SK-MEL-5 (cell line): ENCODE data around the gene SYNE1. TPM values are rescaled to one million over a fixed set of nuclear protein-coding genes. Genes with fewer than 3 reads are reported as not detected.
A peak's percentile ranks its signal among the peaks of the same experiment; 100 is the strongest.
"Not testable (repeated sequence)": the region's sequence is repeated elsewhere in the genome, so short reads cannot be mapped to it uniquely, and the experiment has no call there.

Experiments
- DNase-seq: peaks from one replicate; pipeline ENCODE4 v3.0.0-alpha.2; 2016; ENCODE audit warnings: low read depth, low spot score
- in situ Hi-C: cut with HindIII; loops from 2 replicates; pipeline ENCODE4 v1.10.0; 2016; ENCODE audit warnings: low sequenced_read_pairs, high pct_unique_total_duplicates, low pct_unique_long_range_greater_than_20kb
- total RNA-seq: library from RNA; depleted of rRNA; stranded (reverse); fragments of >200 nt; shearing (Covaris generic); gene quantifications from 2 replicates; pipeline ENCODE4 v1.2.3, GENCODE V29; 2014

Gene SYNE1
- total RNA-seq, 1 experiment from 2014 or later: 25.5 TPM

DNA sequence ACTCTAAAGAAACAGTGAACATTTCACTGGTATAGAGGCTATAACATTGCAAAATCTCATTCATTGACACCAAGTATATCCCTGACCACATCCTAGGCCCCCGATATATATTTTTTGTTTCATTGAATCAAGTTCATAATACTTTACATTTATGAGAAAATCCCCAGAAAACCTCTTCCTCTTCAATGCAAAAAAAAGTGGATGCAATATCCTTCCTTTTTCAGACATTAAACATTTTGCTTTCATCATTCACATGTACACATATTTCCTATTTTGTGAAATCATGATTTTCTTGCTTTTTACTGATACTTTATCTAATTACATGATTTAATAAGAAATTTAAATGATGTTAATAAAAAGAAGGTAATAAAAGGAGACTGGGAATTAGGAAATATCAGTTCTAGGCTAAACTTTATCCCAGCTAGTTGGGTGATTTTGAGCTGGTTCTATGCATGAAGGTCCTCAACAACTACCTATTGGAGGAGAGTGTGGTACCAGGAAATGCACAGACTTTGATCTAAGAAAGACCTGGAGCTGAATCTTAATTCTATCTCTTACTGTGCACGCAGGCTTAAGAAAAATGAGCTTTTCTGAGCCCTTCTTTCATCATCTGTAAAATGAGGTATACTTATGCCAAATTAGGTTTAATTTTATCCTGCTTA is 4.9 kb downstream of the SYNE1 start:
- no peak for DNase-seq
- in situ Hi-C loops: no loop called here

DNA sequence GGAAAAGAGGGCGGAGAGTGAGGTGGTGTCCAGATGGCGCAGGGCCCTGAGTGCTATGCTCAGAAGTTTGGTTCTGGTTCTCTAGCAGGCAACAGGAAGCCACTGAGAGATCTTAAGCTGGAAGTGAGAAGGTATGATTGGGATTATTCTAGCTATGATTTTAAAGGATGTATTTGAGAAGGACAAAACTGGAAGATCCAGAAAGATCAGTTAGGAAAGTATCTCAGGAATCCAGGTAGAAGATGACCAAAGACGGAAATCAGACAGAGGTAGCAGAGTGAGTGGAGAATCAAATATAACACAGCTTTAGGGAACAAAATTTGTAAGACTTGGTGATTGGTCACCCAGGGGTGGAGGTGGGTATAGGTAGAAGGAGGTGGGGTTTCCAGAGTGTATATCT is 5.8 kb downstream of the SYNE1 start:
- no peak for DNase-seq
- in situ Hi-C loops: no loop called here

DNA sequence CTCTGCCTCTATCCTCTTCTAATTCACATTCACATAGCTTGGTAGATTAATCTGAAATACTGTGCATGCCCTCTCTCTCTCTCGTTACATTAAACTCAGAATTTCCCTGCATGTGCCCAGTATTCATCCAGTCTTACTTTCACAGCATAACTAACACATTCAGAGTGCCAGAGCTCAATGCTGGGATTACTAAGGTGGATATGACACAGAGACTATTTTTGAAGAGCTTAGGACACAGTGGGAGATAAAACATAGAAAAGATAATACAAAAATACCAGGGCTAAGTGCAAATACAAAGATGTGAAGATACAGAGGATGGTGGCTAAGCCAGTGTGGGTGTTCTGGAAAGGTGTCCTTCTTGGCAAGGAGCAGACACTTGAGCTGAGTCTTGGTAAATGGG is 6.3 kb downstream of the SYNE1 start:
- no peak for DNase-seq
- in situ Hi-C loops: no loop called here

DNA sequence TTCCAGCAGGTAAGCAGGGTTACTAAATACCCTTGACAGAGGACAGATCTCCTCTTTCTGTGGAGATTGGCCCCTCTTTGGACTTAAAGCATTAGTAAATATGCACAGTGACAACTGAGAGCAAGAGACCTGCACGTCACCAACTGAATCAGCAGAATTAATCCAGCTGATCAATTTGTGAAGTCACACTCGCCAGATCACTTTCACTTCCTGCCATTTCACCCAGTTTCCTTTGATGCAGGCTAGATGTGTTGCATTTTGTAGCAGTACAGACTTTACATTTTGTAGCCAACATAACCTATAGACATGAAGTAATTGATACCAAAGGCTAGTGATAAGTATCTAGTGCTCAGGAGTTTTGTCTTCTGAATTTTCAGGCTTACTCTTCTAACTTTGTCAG is 11.9 kb downstream of the SYNE1 start:
- no peak for DNase-seq
- in situ Hi-C loops: no loop called here

DNA sequence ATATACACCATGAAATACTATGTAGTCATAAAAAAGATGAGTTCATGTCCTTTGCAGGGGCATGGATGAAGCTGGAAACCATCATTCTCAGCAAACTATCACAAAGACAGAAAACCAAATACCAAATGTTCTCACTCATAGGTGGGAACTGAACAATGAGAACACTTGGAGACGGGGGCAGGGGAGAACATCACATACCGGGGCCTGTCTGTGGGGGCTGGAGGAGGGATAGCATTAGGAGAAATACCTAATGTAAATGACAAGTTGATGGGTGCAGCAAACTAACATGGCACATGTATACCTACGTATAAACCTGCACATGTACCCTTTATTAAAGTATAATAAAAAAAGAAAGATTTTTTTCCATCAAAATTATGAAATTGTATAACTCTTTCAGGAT is 22.4 kb downstream of the SYNE1 start:
- DNase-seq, in situ Hi-C loops: not testable (repeated sequence)

DNA sequence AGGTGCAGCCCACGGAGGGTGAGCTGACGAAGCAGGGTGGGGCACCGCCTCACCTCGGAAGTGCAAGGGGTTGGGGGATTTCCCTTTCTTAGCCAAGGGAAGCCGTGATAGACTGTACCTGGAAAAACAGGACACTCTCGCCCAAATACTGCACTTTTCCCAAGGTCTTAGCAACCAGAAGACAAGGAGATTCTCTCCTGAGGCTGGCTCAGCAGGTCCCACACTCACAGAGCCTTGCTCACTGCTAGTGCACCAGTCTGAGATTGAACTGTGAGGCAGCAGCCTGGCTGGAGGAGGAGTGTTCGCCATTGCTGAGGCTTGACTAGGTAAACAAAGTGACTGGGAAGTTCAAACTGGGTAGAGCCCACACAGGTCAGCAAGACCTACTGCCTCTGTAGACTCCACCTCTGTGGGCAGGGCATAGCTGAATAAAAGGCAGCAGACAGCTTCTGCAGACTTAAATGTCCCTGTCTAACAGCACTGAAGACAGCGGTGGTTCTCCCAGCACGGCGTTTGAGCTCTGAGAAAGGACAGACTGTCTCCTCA is 28.0 kb downstream of the SYNE1 start:
- in situ Hi-C loops: no loop called here
- DNase-seq: no peak

DNA sequence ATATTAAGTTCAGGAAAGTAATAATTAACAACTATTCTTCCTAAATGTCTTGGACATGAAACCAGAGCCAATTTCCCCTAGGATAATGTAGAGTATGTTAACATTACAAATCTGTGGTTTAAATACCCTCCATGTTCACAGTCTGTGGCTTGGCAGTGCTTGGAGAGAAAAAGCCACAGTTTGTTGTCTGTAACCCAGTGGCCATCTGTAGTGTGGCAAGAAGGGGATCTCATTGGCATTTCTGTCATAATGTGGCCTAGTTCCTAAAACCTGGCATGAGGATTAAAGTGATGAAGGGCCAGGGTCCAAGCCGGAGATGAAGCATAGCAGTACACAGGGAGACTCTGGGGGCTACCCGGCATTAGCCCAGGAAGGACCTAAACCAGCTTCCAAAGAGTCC is 31.2 kb downstream of the SYNE1 start:
- DNase-seq: no peak

DNA sequence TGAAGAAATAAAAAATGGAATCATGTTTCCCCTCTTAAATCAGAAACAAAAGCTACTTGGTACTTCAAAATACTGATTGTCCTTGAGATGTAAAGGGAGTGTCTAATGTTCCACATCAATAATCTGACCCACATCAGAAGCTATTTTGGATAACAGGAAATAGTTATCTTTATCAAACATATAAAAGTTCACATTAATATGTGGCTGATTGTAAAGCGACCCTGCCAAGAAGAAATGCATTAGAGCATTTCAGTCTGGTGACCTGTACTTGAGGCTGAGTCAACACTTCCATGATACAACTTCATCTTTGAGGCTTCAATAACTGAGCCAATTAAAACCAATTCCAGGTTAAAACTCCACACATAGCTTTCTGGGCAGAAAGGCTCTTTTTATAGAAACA is 31.8 kb downstream of the SYNE1 start:
- DNase-seq: no peak
- in situ Hi-C loops: no loop called here

More for the DNA sequence above, 31.2 kb downstream of the SYNE1 start:
- in situ Hi-C loops: no loop called here

DNA sequence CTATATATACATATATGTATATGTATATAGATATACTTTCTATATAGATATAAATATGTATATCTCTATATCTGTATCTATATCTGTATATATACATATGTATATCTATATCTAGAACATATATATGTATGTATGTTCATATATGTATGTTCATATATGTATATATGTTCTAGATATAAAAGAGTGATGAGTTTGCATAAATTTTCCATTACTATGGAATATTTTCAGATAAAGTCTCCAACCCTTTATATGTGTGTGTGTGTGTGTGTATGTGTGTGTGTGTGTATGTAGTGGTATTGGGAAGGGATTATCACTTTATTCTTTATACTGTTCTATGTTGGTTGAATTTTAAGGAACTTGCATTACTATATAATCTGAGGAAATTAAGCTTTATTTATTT is 33.3 kb downstream of the SYNE1 start:
- in situ Hi-C loops: no loop called here
- DNase-seq: no peak

DNA sequence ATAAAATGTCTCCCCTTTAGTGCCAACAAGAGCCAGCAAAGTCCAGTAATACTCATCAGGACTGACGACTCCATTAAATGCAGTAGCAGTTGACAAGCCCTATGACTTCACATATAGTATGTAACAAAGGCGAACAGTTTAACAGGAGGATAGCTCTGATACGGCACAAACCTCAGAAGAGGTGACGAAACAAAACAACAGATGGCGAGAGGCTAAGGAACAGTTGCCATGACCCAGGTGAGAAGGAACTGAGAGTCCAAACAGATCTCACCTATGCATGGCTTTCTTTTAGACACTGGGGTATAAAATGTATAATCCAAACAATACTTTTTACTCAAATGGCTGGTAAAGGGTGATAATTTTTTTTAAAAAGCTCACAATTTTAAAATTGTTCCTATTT is 37.1 kb downstream of the SYNE1 start:
- no peak for DNase-seq
- in situ Hi-C loops: no loop called here

DNA sequence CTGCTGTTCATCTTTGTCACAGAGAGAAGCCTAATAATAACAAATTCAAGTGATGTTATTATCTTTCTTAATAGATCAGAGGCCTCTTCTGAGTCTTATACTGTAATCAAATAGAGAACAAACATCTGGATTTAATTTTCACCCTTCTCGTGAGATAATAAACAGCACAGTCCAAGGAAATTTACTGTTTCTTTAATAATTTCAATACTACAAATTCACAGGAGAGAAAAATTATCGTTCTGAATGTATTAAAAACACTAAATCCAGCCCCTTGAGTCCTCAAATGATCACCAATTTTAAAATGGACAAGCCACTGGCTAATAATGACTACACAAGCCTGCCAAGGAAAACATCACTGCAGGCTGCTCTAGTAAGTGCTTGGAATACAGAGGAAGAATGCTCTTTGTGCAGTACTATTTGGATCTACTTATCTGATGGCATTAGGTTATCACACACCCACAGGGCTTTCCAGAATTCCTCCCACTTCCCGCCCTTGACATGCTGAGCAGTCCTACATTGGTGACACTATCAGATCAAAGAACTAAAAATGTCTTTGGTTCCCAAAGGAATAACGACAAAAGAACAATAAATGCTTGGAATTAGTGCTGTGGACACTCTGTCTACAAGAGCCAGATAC is 38.1 kb downstream of the SYNE1 start:
- in situ Hi-C loops: no loop called here
- no peak for DNase-seq

DNA sequence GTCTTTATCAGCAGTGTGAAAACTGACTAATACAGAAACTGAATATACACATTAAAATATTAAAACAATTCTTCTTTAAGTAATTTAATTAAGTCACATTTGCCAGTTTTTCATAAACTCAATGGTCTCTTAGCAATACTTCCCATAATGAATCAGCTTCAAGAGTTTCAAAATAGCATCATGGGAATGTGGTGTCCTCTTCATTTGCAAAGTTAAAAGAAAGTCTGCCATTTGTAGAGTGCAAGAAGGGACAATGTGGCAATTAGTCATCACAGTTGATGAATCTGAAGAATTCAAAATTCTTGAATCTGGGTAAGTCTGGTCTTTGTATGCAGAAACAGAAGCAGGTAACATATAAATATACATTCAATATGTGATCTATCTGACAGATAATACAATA is 38.7 kb downstream of the SYNE1 start:
- in situ Hi-C loops: no loop called here
- DNase-seq: no peak

DNA sequence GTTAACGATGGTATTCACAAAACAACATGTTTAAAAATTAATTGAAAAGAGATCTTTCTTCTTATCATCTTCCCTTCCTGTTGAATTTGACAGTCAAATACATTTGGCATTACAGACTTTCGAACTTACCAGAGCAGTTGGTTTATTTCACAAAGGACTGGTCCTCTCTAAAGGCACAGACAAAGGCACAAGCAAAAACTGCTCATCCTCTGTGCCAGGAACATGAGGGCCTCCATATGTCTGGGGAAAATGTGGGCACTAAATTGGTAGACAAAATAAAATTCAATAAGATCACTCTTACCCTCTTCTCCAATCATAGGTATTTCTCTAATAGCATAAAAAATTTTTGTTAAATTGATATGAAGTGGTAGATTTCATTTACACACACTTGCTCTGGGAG is 40.4 kb downstream of the SYNE1 start:
- in situ Hi-C loops: no loop called here
- DNase-seq: no peak

DNA sequence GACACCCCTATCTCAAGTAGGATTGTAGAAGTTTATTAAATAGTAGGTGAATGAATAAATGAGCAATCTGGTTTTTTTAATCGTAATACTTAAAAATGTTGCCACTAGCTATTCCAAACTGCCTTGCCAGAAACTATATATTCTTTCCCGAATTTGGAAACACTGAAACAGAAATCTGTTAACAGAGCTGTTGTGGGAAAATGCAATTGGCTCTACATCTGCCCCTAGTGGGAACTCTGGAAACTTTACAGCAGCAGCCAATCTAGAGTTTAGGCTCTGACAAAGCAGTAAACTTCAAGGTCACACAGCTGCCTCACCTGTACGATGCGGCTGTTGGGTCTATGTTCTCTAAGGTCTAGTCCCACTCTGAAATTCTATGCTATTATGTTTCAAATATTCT is 41.7 kb downstream of the SYNE1 start:
- peak; percentile 24 for DNase-seq
- in situ Hi-C loops: no loop called here

DNA sequence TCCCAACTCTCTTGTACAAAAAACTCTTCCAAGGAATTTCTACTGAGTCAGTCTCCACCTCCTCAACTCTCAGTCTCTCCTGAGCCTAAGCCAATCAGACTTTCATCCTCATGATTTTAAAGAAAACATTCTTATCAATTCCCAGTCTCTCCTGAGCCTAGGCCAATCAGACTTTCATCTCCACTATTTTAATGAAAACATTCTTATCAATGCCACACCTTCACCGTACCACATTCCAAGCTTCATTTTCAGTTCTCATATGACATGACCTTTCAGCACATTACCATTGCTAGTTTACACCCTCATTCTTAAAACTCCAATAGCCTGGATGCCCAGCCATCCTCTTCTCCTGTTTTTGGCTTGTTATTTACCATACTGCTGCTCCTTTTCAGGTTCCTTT is 42.5 kb downstream of the SYNE1 start:
- in situ Hi-C loops: no loop called here
- DNase-seq: no peak

DNA sequence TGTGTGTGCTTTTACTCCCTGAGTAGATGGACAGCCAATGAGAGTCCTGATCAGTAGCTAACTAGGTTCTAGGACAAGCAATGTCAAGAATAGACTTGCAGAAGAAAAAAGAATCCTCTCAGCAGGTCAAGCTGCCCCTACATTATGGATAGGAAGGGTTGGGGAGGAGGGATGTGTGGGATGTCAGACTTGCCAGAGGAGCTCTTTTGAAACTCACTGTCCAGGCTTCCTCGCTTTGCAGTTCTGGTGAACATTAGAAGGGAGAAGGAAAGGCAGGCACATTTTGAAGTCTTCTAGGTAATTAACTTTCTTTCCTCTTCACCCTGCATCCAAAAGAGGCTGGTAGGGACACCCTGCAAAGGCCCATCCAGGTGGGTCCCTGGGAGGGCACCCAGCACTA is 48.7 kb downstream of the SYNE1 start:
- DNase-seq: no peak

DNA sequence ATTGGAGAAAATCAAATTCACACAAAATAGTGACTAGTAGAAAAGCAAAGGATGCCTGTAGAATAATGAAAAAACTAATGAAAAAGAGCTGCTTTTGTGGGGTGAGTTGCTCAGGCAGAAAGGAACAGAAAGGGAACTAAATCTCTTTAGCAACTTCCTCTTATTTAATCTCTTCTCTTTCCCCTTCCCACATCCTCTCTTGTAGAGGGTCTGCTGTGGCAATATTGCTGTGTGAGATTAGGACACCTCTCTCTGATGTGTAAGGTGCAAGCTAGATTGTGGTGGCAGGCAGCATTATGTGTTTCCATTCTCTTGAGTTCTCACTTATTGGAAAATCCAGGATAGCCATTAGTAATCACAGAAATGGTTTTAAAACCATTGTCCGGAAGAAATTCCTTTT is 49.7 kb downstream of the SYNE1 start:
- in situ Hi-C loops: no loop called here
- DNase-seq: no peak

More for the DNA sequence above, 48.7 kb downstream of the SYNE1 start:
- in situ Hi-C loops: no loop called here

DNA sequence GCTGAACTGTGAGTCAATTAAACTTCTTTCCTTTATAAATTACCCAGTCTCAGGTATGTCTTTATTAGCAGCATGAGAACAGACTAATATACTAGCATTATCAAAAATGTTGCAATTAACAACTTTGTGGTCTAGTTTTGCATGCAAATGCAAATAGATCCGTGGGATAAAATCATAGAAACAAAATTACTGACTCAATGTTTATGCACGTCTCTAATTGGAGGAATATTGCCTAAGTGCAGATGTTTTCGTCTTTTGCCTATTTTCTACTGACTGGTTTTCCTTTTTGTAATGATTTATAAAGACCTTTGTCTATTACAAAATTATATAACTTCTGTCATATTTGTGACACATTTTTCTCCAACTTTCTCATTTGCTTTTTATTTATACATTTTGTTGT is 51.9 kb downstream of the SYNE1 start:
- in situ Hi-C loops: no loop called here
- no peak for DNase-seq

DNA sequence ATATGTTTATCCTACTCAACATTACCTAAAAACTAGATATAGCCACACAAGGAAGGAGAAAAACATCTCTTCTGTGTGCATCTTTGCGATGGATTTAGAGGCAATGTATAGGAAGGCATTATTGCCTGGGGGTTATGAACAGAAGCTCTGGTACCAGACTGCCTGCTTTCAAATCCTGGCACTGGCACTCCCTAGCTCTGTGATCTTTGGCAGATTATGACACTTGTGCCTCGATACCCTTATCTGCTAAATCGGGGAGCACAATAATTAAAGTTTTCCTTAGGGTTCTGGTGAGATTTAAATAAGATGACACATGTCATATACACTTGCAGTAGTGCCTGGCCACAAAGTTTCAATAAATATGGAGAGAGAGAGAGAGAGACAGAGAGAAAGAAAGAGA is 53.3 kb downstream of the SYNE1 start:
- in situ Hi-C loops: no loop called here
- DNase-seq: no peak
